ENCODE results near the gene MAP3K8. TPM values are rescaled to one million over a fixed set of nuclear protein-coding genes. Genes with fewer than 3 reads are reported as not detected.
A peak's percentile ranks its signal among the peaks of the same experiment; 100 is the strongest.

MAP3K8 gene
- total and polyA plus RNA-seq, 9 of the 15 experiments (the other 6 are each of a cell fraction or from before 2014, with no cell fraction given) = 6.9 to 23.6 (median 13.6) TPM

DNA sequence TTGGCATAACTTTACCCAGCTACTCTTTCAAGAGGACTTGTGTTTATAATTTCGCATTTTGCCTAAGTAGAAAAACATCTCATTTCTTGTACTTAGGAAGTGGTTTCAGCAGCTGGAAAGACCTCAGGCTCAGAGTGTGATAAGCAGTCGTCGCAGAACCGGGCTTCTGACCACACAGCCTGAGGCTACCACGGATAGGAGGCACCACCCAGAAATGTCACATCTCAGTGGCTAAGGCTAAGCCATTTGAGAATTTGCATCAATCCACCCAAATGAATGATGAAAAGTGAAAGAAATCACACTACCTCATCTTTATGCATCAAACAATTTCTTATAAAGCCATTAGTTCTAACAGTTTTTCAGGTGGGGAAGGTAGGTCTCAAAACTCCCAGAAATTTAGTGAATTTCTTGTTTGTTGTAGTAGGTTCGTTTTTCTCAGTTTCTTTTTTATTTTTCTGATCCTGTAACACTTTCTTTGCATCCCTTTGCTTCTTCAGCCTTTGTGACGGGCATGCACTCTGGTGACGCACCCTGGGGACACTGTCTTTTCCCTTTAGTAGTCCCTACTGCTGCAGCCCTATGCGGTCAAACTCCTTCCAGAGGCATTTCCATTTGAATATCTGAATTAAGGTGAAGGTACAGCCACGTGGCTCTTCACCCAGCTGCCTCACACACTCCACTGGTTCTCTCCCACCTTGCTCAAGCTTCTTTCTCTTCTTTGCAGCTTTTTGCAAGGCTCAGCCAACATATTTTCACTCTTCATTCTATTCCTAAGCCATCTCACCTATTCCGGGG lies 68.5 kb downstream of the MAP3K8 start (continued):
- TF ChIP-seq, protein P1, sequence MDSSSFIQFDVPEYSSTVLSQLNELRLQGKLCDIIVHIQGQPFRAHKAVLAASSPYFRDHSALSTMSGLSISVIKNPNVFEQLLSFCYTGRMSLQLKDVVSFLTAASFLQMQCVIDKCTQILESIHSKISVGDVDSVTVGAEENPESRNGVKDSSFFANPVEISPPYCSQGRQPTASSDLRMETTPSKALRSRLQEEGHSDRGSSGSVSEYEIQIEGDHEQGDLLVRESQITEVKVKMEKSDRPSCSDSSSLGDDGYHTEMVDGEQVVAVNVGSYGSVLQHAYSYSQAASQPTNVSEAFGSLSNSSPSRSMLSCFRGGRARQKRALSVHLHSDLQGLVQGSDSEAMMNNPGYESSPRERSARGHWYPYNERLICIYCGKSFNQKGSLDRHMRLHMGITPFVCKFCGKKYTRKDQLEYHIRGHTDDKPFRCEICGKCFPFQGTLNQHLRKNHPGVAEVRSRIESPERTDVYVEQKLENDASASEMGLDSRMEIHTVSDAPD (CRISPR knock-in tag; IDR thresholded peaks at IDR 0.05) = no peak
- TF ChIP-seq YBX1 (IDR thresholded peaks at IDR 0.05) = no peak
- no peak for TF ChIP-seq NCOA2 (IDR thresholded peaks at IDR 0.05; ENCODE audit: partially characterized antibody in 2 of 2)
- TF ChIP-seq ZNF79 (CRISPR knock-in tag; IDR thresholded peaks at IDR 0.05; ENCODE audit: low read depth) = no peak
- TF ChIP-seq YY1 (IDR thresholded peaks at IDR 0.05; ENCODE audit: borderline replicate concordance in 1 of 3, control insufficient read depth in 1 of 3, extremely low read depth in 1 of 3, insufficient read depth in 3 of 3, insufficient read length in 1 of 3, insufficient replicate concordance in 2 of 3, low read depth in 1 of 3, low read length in 2 of 3) = no peak
- TF ChIP-seq, protein P2, sequence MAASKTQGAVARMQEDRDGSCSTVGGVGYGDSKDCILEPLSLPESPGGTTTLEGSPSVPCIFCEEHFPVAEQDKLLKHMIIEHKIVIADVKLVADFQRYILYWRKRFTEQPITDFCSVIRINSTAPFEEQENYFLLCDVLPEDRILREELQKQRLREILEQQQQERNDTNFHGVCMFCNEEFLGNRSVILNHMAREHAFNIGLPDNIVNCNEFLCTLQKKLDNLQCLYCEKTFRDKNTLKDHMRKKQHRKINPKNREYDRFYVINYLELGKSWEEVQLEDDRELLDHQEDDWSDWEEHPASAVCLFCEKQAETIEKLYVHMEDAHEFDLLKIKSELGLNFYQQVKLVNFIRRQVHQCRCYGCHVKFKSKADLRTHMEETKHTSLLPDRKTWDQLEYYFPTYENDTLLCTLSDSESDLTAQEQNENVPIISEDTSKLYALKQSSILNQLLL (CRISPR knock-in tag; IDR thresholded peaks at IDR 0.05; ENCODE audit: borderline replicate concordance) = no peak
- TF ChIP-seq, protein P3, sequence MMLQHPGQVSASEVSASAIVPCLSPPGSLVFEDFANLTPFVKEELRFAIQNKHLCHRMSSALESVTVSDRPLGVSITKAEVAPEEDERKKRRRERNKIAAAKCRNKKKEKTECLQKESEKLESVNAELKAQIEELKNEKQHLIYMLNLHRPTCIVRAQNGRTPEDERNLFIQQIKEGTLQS (IDR thresholded peaks at IDR 0.05) = 0 out of 2 replicates have a peak, but pooled peaks have one; percentile 16
- TF ChIP-seq, protein P3 (CRISPR knock-in tag; conservative IDR thresholded peaks at IDR 0.05) = no peak
- TF ChIP-seq, protein P4, sequence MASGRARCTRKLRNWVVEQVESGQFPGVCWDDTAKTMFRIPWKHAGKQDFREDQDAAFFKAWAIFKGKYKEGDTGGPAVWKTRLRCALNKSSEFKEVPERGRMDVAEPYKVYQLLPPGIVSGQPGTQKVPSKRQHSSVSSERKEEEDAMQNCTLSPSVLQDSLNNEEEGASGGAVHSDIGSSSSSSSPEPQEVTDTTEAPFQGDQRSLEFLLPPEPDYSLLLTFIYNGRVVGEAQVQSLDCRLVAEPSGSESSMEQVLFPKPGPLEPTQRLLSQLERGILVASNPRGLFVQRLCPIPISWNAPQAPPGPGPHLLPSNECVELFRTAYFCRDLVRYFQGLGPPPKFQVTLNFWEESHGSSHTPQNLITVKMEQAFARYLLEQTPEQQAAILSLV (tag; IDR thresholded peaks at IDR 0.05) = no peak
- peak; percentile 65 for TF ChIP-seq DPF2 (IDR thresholded peaks at IDR 0.05)
- TF ChIP-seq TEAD4 (IDR thresholded peaks at IDR 0.05; ENCODE audit: low read length) = peak; percentile 84
- TF ChIP-seq TEAD4 (CRISPR knock-in tag; IDR thresholded peaks at IDR 0.05; ENCODE audit: borderline replicate concordance) = no peak
- TF ChIP-seq, protein P5, sequence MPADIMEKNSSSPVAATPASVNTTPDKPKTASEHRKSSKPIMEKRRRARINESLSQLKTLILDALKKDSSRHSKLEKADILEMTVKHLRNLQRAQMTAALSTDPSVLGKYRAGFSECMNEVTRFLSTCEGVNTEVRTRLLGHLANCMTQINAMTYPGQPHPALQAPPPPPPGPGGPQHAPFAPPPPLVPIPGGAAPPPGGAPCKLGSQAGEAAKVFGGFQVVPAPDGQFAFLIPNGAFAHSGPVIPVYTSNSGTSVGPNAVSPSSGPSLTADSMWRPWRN (IDR thresholded peaks at IDR 0.05; ENCODE audit: low read depth) = peak; percentile 54
- TF ChIP-seq, protein P6, sequence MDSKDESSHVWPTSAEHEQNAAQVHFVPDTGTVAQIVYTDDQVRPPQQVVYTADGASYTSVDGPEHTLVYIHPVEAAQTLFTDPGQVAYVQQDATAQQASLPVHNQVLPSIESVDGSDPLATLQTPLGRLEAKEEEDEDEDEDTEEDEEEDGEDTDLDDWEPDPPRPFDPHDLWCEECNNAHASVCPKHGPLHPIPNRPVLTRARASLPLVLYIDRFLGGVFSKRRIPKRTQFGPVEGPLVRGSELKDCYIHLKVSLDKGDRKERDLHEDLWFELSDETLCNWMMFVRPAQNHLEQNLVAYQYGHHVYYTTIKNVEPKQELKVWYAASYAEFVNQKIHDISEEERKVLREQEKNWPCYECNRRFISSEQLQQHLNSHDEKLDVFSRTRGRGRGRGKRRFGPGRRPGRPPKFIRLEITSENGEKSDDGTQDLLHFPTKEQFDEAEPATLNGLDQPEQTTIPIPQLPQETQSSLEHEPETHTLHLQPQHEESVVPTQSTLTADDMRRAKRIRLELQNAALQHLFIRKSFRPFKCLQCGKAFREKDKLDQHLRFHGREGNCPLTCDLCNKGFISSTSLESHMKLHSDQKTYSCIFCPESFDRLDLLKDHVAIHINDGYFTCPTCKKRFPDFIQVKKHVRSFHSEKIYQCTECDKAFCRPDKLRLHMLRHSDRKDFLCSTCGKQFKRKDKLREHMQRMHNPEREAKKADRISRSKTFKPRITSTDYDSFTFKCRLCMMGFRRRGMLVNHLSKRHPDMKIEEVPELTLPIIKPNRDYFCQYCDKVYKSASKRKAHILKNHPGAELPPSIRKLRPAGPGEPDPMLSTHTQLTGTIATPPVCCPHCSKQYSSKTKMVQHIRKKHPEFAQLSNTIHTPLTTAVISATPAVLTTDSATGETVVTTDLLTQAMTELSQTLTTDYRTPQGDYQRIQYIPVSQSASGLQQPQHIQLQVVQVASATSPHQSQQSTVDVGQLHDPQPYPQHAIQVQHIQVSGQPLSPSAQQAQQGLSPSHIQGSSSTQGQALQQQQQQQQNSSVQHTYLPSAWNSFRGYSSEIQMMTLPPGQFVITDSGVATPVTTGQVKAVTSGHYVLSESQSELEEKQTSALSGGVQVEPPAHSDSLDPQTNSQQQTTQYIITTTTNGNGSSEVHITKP (IDR thresholded peaks at IDR 0.05; ENCODE audit: partially characterized antibody) = no peak
- TF ChIP-seq ILF3 (IDR thresholded peaks at IDR 0.05; ENCODE audit: borderline replicate concordance) = no peak
- TF ChIP-seq TGIF2 (CRISPR knock-in tag; IDR thresholded peaks at IDR 0.05) = no peak
